BJ (cell line): Measurements from ENCODE around the gene MANBA. TPM values are rescaled to one million over a fixed set of nuclear protein-coding genes. Genes with fewer than 3 reads are reported as not detected.
A peak's percentile ranks its signal among the peaks of the same experiment; 100 is the strongest.

Experiments
- CTCF ChIA-PET: fragments of 350-600 bp; formaldehyde crosslinking; extraction: SDS; loops from one replicate; lab custom pipeline; 2021; ENCODE audit warnings: antibody characterized with exemption, inconsistent platforms; lab: Yijun Ruan, JAX
- POLR2A ChIA-PET: fragments of 300-600 bp; sonication (Branson Sonifier 250); formaldehyde crosslinking; extraction: SDS; loops from one replicate; lab custom pipeline; 2021; ENCODE audit warnings: antibody characterized with exemption; lab: Charles Lee
- DNase-seq: peaks from one replicate; pipeline ENCODE4 v3.0.0-alpha.2; 2011; ENCODE audit warnings: low read depth
- H3K27me3 ChIP-seq: 2 replicates; pipeline ENCODE4 v1.6.0; 2011; ENCODE audit warnings: low read length; ENCODE audit not compliant: control insufficient read depth, insufficient read depth
- H3K36me3 ChIP-seq: 2 replicates; pipeline ENCODE4 v1.5.1; 2011; ENCODE audit warnings: low read length; ENCODE audit not compliant: control insufficient read depth, insufficient read depth
- H3K4me3 ChIP-seq: 2 replicates; pipeline ENCODE4 v1.5.1; 2011; ENCODE audit warnings: low read depth, mild to moderate bottlenecking, control low read depth, low read length
- CTCF ChIP-seq: IDR thresholded peaks from 2 replicates; pipeline ENCODE4 v1.5.1; 2011; ENCODE audit warnings: low read depth, mild to moderate bottlenecking, control low read depth, inconsistent platforms, low read length, moderate library complexity; ENCODE audit not compliant: insufficient read depth
- polyA plus RNA-seq: library from polyadenylated mRNA; depleted of rRNA; stranded (reverse); fragments of >200 nt; gene quantifications from 2 replicates; pipeline ENCODE4 v1.2.3, GENCODE V29; 2011

MANBA gene
- polyA plus RNA-seq, 1 experiment: 6.3 TPM

- POLR2A ChIA-PET: no interaction called here
- Histone ChIP-seq H3K36me3 (no peaks in the 10 kb centered on the region), H3K27me3 (no peaks in the 10 kb centered on the region), H3K4me3 (no peak overlapping the region)
- no peak for TF ChIP-seq CTCF
- no peak for DNase-seq
- CTCF ChIA-PET: interaction anchor here (1.1 kb wide), 1 partner anchor 8 kb away, joined by 3 read pairs; no protein-coding TSS in a partner anchor
Observed at GRCh38 chr4:102772738-102773340, 12.1 kb upstream of the MANBA start.

GRCh38 chr4:102764901-102765300, 4.1 kb upstream of the MANBA start:
- H3K27me3 ChIP-seq: no peaks in the 10 kb centered on the region
- H3K36me3 ChIP-seq: no peaks in the 10 kb centered on the region
- no peak overlapping the region for H3K4me3 ChIP-seq
- DNase-seq: no peak
- CTCF ChIA-PET: interaction anchor here (0.9 to 1.4 kb wide), 3 partner anchors 9 to 27 kb away, joined by 3 read pairs; no protein-coding TSS in a partner anchor
- POLR2A ChIA-PET: no interaction called here
- TF ChIP-seq CTCF: no peak

- DNase-seq: no peak
- POLR2A ChIA-PET: no interaction called here
- H3K27me3 ChIP-seq: no peaks in the 10 kb centered on the region
- no peak for TF ChIP-seq CTCF
- H3K4me3 ChIP-seq: no peak overlapping the region
- CTCF ChIA-PET: interaction anchor here (0.8 kb wide), 1 partner anchor 66 kb away, joined by 3 read pairs; no protein-coding TSS in a partner anchor
- no peaks in the 10 kb centered on the region for H3K36me3 ChIP-seq
Observed at GRCh38 chr4:102761906-102762305, 1.1 kb upstream of the MANBA start.

- no peaks in the 10 kb centered on the region for H3K27me3 ChIP-seq
- DNase-seq: no peak
- H3K4me3 ChIP-seq: peak overlapping the region; percentile 78
- POLR2A ChIA-PET: no interaction called here
- TF ChIP-seq CTCF: no peak
- H3K36me3 ChIP-seq: no peaks in the 10 kb centered on the region
- CTCF ChIA-PET: interaction anchor here (0.8 to 0.9 kb wide), 2 partner anchors 51 to 67 kb away, joined by 3 read pairs; no protein-coding TSS in a partner anchor
Observed at GRCh38 chr4:102761296-102761701, 531 bp upstream of the MANBA start.

- no peak for DNase-seq
- TF ChIP-seq CTCF: no peak
- ChIA-PET CTCF (interaction anchor here (0.9 kb wide), 1 partner anchor 52 kb away, joined by 3 read pairs; no protein-coding TSS in a partner anchor), POLR2A (no interaction called here)
- Histone ChIP-seq H3K4me3 (peak overlapping the region; percentile 78), H3K36me3 (no peaks in the 10 kb centered on the region), H3K27me3 (no peaks in the 10 kb centered on the region)
Observed at GRCh38 chr4:102759831-102760644, 730 bp downstream of the MANBA start.
